A673 (cell line): ENCODE measurements around the gene CDH18. TPM values are rescaled to one million over a fixed set of nuclear protein-coding genes. Genes with fewer than 3 reads are reported as not detected.

Experiments
- BruUV-seq: library from RNA; stranded (reverse); fragments of 400-500 nt; replicated peaks from 2 replicates; lab custom pipeline; 2021; lab: Mats Ljungman, UMichigan
- CTCF ChIA-PET: fragments of 300-600 bp; sonication (Branson Sonifier 250); formaldehyde crosslinking; loops from one replicate; lab custom pipeline; 2022; ENCODE audit warnings: antibody characterized with exemption; lab: Charles Lee
- POLR2A ChIA-PET: fragments of 300-600 bp; sonication (Branson Sonifier 250); formaldehyde crosslinking; loops from one replicate; lab custom pipeline; 2022; ENCODE audit warnings: antibody characterized with exemption; ENCODE audit not compliant: low non-redundant PET; lab: Charles Lee
- DNase-seq: peaks from one replicate; pipeline ENCODE4 v3.0.0-alpha.2; 2015; ENCODE audit warnings: low spot score
- H3K27ac ChIP-seq: fragments of 200-600 bp; sonication (generic); 2 replicates; pipeline ENCODE4 v1.5.1; 2016; ENCODE audit warnings: mixed run types, low read depth, mild to moderate bottlenecking, mixed read lengths, antibody characterized with exemption, low read length; ENCODE audit not compliant: poor library complexity, severe bottlenecking
- H3K27me3 ChIP-seq: fragments of 200-600 bp; sonication (generic); replicated peaks from 2 replicates; pipeline ENCODE4 v1.6.1; 2017; ENCODE audit warnings: mixed run types, low read depth, mild to moderate bottlenecking, mixed read lengths, antibody characterized with exemption, low read length; ENCODE audit not compliant: insufficient read depth, poor library complexity
- H3K36me3 ChIP-seq: fragments of 200-600 bp; sonication (generic); 2 replicates; pipeline ENCODE4 v1.6.1; 2016; ENCODE audit warnings: mixed run types, mild to moderate bottlenecking, mixed read lengths, antibody characterized with exemption, low read length; ENCODE audit not compliant: insufficient read depth, poor library complexity, severe bottlenecking
- H3K4me1 ChIP-seq: fragments of 200-600 bp; sonication (generic); 2 replicates; pipeline ENCODE4 v1.6.1; 2017; ENCODE audit warnings: mixed run types, mild to moderate bottlenecking, mixed read lengths, antibody characterized with exemption, low read length; ENCODE audit not compliant: insufficient read depth, poor library complexity, severe bottlenecking
- H3K4me3 ChIP-seq: fragments of 200-600 bp; sonication (generic); 2 replicates; pipeline ENCODE4 v1.5.1; 2016; ENCODE audit warnings: low read depth, mixed run types, mild to moderate bottlenecking, mixed read lengths, low read length; ENCODE audit not compliant: poor library complexity, severe bottlenecking
- H3K9me3 ChIP-seq: fragments of 200-600 bp; sonication (generic); 2 replicates; pipeline ENCODE4 v1.6.1; 2016; ENCODE audit warnings: mixed run types, low read depth, mild to moderate bottlenecking, mixed read lengths, antibody characterized with exemption, low read length; ENCODE audit not compliant: poor library complexity, severe bottlenecking
- CTCF ChIP-seq: fragments of 300-800, 200-600 bp; sonication (generic); conservative IDR thresholded peaks from 2 replicates; pipeline ENCODE4 v1.5.1; 2017; ENCODE audit warnings: low read depth, mild to moderate bottlenecking, antibody characterized with exemption, low read length, moderate library complexity, mixed read lengths
- EZH2 ChIP-seq: fragments of 200-600 bp; sonication (generic); IDR thresholded peaks from 2 replicates; pipeline ENCODE4 v1.6.1; 2017; ENCODE audit warnings: borderline replicate concordance, low read depth, mild to moderate bottlenecking, mixed read lengths, antibody characterized with exemption, low read length; ENCODE audit not compliant: poor library complexity, severe bottlenecking
- intact Hi-C: fragments of 100-400 bp; cut with micrococcal nuclease; formaldehyde crosslinking; loops from one replicate; pipeline ENCODE4 v1.10.0; 2022; ENCODE audit not compliant: unreplicated experiment
- total RNA-seq: library from RNA; stranded (reverse); gene quantifications from 2 replicates; pipeline ENCODE4 v1.2.3, GENCODE V29; 2021

The CDH18 gene
- total RNA-seq, 1 experiment from 2014 or later = not detected

GRCh38 chr5:19564036-19564435 is 424.0 kb downstream of the CDH18 start:
- no peak for TF ChIP-seq CTCF
- no peak for TF ChIP-seq EZH2
- Histone ChIP-seq H3K27me3 (no peaks in the 10 kb centered on the region), H3K27ac (no peak overlapping the region), H3K36me3 (no peaks in the 10 kb centered on the region), H3K9me3 (peaks cover 7% of the 10 kb centered on the region), H3K4me3 (no peak overlapping the region), H3K4me1 (no peaks in the 10 kb centered on the region)
- CTCF ChIA-PET = no interaction called here
- no TSS peak for BruUV-seq
- intact Hi-C loops = no loop called here
- POLR2A ChIA-PET = no interaction called here
- no peak for DNase-seq

GRCh38 chr5:19555876-19556275 is 432.1 kb downstream of the CDH18 start:
- no peaks in the 10 kb centered on the region for H3K36me3 ChIP-seq
- POLR2A ChIA-PET = no interaction called here
- intact Hi-C loops = no loop called here
- no TSS peak for BruUV-seq
- no peaks in the 10 kb centered on the region for H3K27me3 ChIP-seq
- DNase-seq = no peak
- H3K4me1 ChIP-seq = no peaks in the 10 kb centered on the region
- no peak for TF ChIP-seq CTCF
- peaks cover 8% of the 10 kb centered on the region for H3K9me3 ChIP-seq
- H3K4me3 ChIP-seq = no peak overlapping the region
- H3K27ac ChIP-seq = no peak overlapping the region
- CTCF ChIA-PET = no interaction called here

GRCh38 chr5:19555436-19555835 is 432.6 kb downstream of the CDH18 start:
- no TSS peak for BruUV-seq
- DNase-seq = no peak
- Histone ChIP-seq H3K27me3 (no peaks in the 10 kb centered on the region), H3K9me3 (peaks cover 8% of the 10 kb centered on the region), H3K4me1 (no peaks in the 10 kb centered on the region), H3K4me3 (no peak overlapping the region), H3K36me3 (no peaks in the 10 kb centered on the region), H3K27ac (no peak overlapping the region)
- ChIA-PET POLR2A (no interaction called here), CTCF (no interaction called here)
- no peak for TF ChIP-seq EZH2
- no peak for TF ChIP-seq CTCF
- intact Hi-C loops = no loop called here
